GM18505 (cell line): ENCODE results near the gene FMNL2.
"Not testable (repeated sequence)": the region's sequence is repeated elsewhere in the genome, so short reads cannot be mapped to it uniquely, and the experiment has no call there.

ENCODE experiments used
- ATAC-seq: cut with Tn5 transposase; IDR thresholded peaks from one replicate; pipeline ENCODE4 v1.9.1; 2021; ENCODE audit not compliant: unreplicated experiment
- POLR2A ChIP-seq: IDR thresholded peaks from 4 replicates; pipeline ENCODE4 v1.6.1; 2011; ENCODE audit warnings: borderline replicate concordance; ENCODE audit not compliant: insufficient read depth, insufficient read length; ENCODE audit errors: extremely low read depth

FMNL2 gene

GRCh38 chr2:152335016-152335725, at the start of gene FMNL2:
TSS of gene FMNL2 (plus strand) at chr2:152335174.
- peak; percentile 86 for ATAC-seq

DNA sequence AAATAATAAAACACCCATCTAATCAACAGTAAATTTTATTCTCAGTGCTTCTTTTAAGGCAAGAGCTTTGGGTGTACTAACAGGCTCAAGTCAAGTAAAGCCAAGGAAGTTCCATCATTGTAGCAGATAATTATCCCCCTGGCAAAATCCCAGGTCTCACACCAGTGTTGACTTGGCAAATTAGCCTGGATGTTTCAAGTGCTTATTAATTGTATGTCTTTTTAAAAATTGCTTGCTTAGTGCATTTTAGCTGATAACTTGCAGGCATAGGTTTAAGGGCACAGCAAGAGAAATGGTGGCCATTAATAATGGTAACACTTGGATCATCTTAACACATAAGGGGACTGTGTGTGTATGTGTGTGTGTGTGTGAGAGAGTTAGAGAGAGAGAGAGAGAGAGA, 42.0 kb upstream of the FMNL2 start:
- TF ChIP-seq POLR2A = no peak
- no peak for ATAC-seq

More at GRCh38 chr2:152335016-152335725, at the start of gene FMNL2:
- TF ChIP-seq POLR2A = peak; percentile 62

- ATAC-seq = no peak
- TF ChIP-seq POLR2A = no peak
These were observed 37.3 kb upstream of the FMNL2 start for GRCh38 chr2:152297715-152298114.

GRCh38 chr2:152298754-152299153, 36.2 kb upstream of the FMNL2 start:
- no peak for ATAC-seq
- no peak for TF ChIP-seq POLR2A

GRCh38 chr2:152301131-152301530, 33.8 kb upstream of the FMNL2 start:
- ATAC-seq = no peak
- TF ChIP-seq POLR2A = no peak

- ATAC-seq = no peak
- no peak for TF ChIP-seq POLR2A
These were observed 31.0 kb upstream of the FMNL2 start for GRCh38 chr2:152303951-152304350.

DNA sequence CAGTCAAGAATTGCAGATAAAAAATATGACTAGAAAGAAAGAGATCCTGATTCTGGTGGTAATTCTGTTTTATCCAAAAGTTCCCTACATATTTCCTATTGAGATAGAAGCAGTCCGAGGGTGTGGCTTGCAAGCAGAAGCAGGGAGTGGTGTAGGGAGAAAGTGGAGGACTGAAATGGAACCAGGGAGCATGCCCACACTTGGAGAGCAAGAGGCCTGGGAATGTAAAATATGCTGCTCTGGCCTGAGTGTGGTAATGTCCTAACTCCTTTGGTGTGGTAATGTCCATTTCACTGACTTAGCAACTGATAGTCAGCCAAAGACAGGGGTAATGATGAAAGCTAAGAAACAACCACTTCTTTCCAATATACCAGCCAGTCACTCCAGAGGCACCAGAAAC, 30.1 kb upstream of the FMNL2 start:
- TF ChIP-seq POLR2A = no peak
- no peak for ATAC-seq

DNA sequence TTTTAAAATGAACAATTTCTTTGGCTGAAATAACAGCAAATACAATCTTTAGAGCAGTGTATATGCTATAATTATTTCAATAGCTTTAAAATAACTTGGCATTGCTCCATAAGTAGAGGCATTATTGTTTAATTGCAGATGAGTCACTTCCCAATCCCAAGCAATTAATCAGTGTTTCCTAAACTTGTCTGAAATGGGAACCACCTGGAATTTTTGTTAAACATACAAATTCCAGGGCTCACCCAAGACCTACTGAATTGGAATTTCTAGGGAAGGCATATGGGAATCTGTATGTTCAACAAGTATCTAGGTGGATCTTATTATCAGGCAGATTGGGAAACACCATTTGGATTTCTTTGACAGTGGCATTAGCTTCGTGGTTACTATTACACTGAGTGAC, 27.1 kb upstream of the FMNL2 start:
- no peak for ATAC-seq
- TF ChIP-seq POLR2A = no peak

DNA sequence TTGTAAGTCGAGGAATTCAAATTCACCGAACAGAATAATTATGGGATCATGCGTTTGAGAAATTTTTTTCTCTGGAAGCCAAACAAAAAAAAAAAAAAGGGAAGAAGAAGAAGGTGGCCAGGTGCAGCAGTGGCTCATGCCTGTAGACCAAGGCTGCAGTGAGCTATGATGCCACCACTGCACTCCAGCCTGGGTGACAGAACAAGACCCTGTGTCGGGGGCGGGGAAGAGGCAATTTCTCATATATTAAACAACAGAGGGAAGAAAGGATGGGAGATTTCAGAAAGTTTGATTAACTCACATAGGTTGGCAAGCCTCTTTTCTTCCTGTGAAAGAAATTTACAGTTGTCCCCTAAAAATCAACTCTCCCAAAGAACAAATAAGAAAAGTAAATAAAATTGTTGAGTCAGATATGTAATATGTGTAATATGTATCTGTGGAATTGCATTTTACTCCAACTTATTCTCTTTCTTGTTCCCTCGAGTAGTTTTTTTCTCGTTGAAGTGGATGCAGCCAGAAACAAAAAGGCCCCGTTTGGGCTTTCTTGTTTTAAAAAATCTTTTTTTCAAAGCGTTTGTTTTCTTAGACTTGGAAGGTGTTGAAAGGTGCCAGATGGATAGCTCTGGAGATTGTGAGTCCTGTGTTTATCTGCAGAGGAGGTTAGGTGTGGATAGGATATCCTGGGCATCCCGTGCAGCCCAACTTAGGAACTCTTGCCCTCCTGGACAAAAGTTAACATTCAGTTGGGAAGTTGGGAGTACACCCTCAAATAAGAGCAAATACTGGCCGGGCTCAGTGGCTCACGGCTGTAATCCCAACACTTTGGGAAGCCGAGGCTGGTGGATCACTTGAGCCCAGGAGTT, 25.4 kb upstream of the FMNL2 start:
- no peak for ATAC-seq

GRCh38 chr2:152319822-152320570, 15.0 kb upstream of the FMNL2 start:
- no peak for ATAC-seq

More for the DNA sequence above, 25.4 kb upstream of the FMNL2 start:
- TF ChIP-seq POLR2A = no peak

DNA sequence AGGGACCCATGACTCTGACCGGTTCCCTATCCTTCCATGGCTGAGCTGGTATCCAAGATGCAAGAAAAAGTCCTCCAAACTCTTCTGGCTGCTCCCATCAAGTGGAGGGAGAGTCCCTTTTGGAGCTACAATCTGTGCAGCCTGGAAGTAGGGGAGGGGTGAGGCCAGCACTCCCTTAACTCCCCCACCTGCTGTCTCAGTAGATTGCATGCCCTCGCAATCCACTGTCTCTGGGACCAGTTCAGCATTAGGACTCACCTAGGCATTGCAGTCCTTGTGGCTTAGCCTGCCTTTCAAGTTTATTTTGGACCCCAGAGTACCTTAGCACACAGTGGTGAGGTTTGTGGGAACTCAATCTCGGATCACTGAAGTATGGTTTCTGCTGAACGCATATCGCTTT, 14.2 kb upstream of the FMNL2 start:
- no peak for ATAC-seq
- no peak for TF ChIP-seq POLR2A

More at GRCh38 chr2:152319822-152320570, 15.0 kb upstream of the FMNL2 start:
- no peak for TF ChIP-seq POLR2A

DNA sequence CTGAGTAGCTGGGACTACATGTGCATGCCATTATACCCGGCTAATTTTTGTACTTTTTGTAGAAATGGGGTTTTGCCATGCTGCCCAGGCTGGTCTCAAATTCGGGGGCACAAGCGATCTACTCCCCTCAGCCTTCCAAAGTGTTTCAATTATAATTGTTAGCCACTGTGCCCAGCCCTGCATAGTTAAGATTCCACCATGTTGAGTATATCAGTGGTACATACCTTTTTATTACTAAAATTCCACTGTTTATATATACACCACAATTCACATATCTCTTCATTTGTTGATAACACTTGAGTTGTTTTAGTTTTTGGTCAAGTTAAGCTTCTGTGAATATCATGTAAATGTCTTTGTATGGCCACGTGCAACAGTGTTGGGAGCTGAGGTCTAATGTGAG, 12.8 kb upstream of the FMNL2 start:
- no peak for TF ChIP-seq POLR2A
- no peak for ATAC-seq

DNA sequence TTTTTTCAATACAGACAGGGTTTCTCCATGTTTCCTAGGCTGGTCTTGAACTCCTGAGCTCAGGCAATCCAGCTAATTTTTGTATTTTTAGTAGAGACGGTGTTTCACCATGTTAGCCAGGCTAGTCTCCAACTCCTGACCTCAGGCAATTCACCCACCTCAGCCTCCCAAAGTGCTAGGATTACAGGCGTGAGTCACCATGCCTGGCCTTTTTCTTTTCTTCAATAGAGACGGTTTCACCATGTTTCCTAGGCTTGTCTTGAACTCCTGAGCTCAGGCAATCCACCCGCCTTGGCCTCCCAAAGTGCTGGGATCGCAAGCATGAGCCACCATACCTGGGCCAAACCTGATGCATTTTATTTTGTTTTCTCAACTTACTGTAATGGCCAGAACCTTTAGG, 9.8 kb upstream of the FMNL2 start:
- not testable (repeated sequence) for ATAC-seq

GRCh38 chr2:152326710-152327109, 8.3 kb upstream of the FMNL2 start:
- no peak for ATAC-seq

GRCh38 chr2:152328013-152328412, 7.0 kb upstream of the FMNL2 start:
- ATAC-seq = no peak
- no peak for TF ChIP-seq POLR2A

More at GRCh38 chr2:152326710-152327109, 8.3 kb upstream of the FMNL2 start:
- no peak for TF ChIP-seq POLR2A
